HG03045 (cell line): Measurements from ENCODE around the gene CDX2.
"Not testable (repeated sequence)": the region's sequence is repeated elsewhere in the genome, so short reads cannot be mapped to it uniquely, and the experiment has no call there.

Experiments used
- ATAC-seq: cut with Tn5 transposase; IDR thresholded peaks from one replicate; pipeline ENCODE4 v1.9.1; 2021; ENCODE audit warnings: mild to moderate bottlenecking, moderate library complexity; ENCODE audit not compliant: unreplicated experiment

Gene CDX2, protein sequence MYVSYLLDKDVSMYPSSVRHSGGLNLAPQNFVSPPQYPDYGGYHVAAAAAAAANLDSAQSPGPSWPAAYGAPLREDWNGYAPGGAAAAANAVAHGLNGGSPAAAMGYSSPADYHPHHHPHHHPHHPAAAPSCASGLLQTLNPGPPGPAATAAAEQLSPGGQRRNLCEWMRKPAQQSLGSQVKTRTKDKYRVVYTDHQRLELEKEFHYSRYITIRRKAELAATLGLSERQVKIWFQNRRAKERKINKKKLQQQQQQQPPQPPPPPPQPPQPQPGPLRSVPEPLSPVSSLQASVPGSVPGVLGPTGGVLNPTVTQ

DNA sequence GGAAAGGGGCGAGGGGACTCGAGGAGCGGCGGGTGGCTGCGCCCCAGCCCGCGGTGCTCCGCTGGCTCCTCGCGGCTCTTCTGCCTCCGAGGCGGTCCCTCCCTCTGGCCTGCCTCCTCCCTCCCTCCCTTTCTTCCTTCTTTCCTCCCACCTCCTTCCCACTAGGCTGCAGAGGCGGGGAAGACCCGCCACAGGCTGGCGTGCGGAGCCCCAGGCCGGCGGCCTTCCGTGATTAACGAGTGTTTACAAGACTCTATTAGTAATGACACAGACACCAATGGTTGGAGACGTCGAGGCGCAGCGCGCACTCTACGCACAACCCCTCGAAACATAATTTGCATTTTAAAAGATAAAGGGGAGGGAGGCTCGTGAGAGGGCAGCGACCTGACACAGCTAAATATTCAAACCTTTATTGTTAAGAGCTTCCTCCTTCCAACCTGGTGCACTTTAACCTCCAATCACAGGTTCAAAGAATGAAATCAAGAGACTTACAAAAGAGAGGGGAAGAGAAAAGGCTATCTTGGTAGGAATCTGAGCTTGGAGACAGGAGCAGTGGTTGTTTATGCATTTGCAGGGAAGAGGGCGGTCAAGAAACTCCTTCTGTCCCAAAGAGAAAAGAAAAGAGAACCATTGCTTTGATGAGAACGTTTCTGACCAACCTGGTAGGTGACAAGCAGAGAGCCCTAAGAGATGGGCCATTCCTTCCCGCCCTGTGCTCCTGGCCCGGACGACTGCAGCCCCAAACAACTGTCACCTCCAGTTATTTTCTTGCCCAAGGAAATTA is at the start of gene CDX2:
CDX2 (minus strand) TSS at position 234 of the 784 bp plus-strand sequence. CDS start 309 bp downstream, outside the sequence.
- ATAC-seq = no peak

DNA sequence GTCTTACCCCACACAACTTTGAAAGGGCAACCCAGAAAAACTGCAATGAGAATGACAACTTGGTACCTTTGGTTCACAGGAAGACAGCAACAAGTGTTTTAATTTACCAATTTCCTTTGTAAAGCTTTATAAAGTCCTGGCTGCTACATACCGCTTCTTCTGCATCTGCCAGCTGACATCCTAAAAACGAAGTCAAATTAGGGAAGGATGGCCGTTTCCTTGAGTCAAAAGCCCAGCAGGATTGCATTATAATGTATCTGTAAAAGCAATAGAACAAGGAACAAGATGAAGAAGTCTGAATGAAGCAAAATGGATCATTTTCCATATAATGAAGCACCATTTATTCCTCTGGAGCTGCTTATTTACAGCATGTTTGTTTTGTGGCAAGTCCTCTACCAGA is 45.2 kb upstream of the CDX2 start:
- no peak for ATAC-seq

DNA sequence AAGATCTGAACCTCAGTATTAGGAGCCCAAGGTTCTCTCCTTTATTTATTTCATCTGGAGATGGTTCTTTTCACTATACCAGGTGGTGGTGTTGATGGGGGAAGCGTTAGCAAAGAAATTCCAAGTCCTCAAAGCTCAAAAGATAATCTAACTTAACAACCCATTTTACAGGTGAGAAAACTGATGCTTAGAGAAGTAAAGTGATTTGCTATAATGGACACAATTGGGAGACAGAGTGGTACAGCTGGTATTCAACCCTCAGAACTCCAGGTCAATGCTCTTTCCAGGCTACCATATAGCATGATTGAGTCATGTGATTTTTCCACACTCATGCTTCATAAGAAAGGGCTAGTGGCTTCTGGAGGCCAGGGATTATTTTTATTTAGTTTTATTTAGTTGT is 44.4 kb upstream of the CDX2 start:
- ATAC-seq = no peak

DNA sequence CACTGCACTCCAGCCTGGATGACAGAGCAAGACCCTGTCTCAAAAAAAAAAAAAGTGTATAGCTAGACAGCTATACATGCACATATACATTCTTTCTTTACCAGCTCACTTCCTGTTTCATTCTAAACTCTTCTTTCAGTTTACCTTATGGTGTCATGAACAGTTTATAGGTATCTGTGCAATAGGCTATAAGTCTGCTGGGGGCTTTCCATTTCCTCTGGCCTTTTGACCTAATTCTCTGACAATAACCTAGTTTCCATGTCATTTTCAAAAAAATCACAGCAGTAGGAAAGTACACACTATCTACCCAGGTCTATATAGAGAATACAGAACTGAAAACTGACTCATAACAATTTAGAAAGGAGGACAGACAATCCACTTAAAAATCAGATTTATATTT is 43.8 kb upstream of the CDX2 start:
- ATAC-seq = peak; percentile 76

DNA sequence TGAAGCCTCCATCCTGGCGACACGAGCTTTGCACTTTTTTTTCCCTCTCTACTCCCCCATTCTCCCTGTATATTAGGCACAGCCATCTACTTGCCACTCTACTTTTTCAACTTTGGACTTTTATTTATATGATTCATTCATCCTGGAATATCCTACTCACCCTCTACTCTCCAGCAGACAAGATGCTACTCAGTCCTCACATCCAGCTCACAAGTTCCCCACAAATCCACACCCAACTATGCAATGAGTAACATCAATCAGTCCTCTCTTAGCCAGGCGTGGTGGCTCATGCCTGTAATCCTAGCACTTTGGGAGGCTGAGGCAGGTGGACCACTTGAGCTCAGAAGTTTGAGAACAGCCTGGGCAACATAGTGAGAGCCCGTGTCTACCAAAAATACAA is 43.3 kb upstream of the CDX2 start:
- no peak for ATAC-seq

DNA sequence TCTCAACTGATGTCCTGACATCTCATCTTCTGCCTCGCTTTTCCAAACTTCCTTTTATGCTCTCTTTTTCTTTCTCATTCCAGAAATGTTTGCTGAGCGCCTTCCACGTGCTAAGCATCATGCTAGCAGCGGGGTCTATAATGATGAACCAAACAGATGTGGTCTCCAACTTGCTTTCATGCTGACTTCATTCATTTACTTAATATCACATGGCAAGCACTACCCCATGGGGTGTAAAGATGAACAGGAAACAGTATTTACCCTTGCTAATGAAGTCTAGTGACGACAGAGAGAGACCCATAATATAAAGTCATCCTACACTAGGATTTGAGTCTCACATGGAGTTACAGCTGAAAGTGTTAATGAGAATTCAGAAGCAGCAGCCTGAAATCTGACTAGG is 40.9 kb upstream of the CDX2 start:
- ATAC-seq = no peak

DNA sequence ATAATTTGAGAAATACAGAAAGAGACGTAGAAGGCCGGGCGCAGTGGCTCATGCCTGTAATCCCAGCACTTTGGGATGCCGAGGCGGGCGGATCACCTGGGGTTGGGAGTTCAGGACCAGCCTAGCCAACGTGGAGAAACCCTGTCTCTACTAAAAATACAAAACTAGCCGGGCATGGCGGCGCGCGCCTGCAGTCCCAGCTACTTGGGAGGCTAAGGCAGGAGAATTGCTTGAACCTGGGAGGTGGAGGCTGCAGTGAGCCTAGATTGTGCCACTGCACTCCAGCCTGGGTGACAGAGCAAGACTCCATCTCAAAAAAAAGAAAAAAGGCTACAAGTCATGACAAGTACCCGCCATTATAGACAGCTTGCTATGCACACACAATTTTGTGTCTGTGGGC is 35.9 kb upstream of the CDX2 start:
- ATAC-seq = not testable (repeated sequence)

DNA sequence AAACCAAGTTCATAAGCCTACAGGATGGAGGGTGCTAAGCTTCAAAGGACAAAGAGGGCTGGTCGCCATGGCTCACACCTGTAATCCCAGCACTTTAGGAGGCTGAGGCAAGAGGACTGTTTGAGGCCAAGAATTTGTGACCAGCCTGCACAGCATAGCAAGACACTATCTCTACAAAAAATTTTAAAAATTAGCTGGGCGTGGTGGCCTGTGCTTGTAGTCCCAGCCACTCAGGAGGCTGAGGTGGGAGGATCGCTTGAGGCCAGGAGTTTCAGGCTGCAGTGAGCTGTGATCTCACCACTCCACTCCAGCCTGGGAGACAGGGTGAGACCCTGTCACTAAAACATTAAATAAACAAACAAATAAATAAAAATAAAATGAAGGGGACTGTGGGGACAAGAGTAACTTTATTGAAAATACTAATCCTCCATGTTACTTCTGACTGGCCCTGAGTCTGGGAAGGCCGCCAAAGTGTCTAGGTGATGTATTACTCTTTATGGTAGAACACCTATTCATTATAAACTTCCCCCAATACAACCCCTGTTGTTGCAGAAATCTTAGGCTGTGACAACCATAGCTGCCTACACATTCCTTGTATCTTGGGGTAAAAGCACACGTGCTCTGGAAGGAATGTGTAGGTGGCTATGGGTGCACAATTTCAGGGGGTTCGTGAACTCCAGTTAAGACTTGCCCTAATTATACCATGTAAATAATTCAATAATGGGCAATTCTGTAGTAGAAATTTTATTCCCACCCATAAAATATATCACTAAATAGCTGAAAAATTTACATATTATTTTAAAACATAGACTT is 34.0 kb upstream of the CDX2 start:
- no peak for ATAC-seq

DNA sequence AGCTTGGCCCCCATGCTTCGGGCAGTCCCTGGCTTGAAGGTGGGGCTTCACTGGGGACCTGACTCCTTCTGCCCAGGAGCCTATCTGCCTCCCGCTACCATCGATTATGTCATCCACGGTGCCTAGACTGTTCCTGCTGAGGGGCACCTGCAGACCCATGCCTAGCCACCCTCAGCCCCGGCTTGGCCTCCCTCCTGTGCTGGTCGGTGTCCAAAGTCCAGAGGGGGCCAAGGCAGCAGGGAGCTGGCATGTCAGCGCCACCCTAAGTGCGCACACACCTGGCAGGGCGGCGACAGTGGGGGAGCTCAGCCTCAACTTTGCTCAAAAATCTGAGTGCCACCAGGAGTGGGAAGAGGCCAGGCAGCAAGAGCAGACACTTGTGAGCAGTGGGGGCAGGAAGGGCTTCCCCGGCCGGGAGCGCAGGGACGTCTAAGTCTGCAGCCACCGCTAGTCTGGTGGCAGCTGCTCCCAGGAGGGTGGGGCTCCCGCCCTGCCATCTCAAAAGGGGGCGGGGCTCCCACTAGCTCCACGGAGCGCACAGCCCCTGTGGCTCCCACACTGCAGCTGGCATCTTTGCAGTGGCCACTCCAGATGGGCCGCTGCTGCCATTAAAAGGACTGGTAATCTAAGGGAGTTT is 32.8 kb upstream of the CDX2 start:
- no peak for ATAC-seq

DNA sequence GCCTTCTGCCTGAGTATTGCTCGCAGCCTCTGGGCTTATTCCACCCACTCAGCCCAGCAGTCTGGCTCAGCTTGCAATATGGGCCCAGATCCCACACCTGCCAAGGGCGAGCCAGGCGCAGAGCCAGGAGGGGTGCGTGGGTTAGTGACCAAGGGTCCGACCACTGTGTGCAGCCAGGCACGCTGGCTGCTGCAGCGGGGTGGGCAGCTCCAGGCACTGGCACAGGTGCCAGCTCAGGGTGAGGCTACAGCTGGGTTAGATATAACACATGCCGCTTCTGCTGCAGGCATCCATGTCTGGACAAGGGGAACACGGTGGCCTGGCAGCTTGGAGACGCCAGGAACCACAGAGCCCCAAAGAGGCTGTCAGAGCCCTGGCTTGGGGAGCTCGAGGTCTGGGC is 31.9 kb upstream of the CDX2 start:
- no peak for ATAC-seq

DNA sequence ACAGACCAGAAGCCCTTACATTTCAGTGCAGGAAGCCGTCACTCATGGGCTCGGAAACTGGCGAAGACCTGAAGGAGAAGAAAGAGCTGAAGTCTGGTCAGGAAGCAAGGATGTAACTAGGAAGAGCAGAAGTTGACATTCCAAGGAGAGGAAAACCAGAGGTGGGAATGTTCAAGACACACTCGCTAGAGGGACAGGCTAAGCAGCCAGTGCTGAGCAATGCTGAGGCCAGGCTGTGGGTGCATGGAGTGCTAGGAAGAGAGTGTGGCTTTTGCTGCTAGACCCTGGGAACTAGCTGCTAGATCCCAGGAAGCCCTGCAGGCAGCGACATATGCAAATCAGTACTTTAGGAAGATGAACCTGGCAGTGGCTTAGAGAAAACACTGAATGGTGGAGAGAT is 31.5 kb upstream of the CDX2 start:
- ATAC-seq = no peak

DNA sequence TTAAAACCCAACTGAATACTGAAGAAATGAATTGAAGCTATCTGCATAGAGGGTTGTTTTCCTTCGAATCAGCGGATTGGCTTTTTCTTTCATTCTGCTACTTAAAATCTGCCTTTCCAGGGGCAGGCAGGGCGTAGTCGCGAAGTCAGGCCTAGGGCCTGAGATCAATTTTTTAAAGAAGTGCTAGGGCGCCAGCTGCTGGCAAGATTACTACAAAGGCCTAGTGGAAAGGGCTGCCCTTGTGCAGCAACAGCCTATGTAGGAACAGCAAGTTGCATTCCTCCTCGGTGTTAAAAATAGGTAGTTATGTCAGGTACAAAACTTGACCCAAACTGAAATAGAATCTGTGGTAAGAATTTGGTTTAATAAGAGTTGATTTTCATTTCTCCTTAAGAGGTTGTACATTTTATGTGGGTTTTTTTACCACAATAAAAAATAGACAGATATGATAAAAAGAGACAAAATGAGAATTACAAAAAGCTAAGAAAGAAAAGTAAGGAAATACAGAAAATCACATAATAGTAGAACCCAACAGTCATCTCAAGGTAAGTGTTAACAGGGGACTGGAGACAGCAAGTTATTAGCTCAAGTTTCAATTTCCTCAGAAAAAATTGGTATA is 28.9 kb upstream of the CDX2 start:
- no peak for ATAC-seq

DNA sequence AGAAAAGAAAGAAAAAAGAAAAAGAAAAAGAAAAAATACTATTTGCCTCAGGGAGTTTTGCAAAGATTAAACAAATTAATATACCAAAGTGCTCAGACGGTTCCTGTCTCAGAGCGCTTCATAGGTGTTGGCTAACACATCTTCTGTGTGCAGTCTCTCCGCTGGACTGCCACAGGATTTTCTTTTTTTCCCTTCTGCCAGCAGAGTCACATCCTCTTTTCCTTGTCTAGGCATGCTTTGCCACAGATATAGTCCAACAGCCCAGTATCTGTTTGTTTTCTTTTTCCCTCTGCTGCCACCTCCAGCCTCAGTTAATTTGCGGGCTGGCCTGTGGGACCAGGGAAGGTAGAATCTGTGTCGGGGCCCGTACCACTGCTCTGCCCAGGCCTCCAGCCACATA is 22.8 kb upstream of the CDX2 start:
- no peak for ATAC-seq

DNA sequence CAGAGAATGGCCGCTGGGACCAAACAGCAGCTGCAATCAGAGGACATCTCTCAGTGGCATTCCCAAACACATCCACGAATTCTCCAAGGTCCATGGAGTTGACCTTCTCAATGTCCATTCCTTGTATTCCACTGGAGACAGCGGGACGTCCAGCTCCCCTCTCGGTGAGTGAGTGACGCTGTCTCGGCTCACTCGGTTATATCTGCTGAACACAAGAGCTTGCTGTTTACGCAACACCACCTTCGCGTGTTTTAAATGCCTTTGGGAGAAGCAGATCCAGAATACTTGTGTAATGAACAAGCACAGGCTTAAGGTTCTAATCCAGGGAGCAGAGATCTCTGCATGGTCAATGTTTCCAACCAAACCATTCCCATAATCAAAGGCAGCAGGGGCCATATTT is 19.4 kb upstream of the CDX2 start, which contains the start of gene URAD:
URAD (minus strand) TSS at position 174 of the 400 bp plus-strand sequence; CDS start at position 118, 56 bp downstream.
- ATAC-seq = no peak

DNA sequence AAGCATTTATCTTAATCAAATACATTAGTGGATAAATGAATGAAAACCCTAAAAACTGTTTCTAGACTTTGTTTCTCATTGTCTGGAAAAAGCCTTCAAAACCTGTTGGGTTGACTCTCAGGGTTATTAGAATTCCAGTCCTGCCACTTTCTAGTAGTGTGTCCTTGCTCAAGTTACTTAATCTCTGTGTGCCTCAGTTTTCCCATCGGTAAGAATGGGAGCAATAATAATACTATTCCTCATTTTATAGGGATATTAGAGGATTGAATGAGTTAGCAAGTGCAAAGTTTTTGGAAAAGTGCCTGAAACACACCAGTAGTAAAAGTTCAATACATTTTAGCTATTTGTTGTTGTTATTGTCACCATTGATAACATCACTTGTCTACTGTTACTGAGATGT is 16.5 kb upstream of the CDX2 start:
- no peak for ATAC-seq

DNA sequence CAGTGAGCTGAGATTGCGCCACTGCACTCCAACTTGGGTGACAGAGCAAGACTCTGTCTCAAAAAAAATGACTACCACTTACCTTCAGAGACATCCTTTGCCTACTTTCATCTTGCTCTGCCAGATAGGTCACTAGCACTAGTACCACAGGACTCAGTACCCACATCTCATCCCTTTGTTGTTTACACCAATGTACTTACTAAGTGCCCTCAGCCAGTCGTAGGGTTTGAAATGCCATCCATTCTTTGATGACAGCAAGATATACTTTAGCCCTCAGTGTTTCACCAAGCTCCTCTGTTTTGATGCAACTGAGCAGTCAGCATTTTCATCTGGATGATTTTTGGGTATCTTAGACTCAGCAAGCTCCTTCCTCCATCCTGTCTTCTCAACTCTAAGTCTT is 13.2 kb upstream of the CDX2 start:
- ATAC-seq = no peak

DNA sequence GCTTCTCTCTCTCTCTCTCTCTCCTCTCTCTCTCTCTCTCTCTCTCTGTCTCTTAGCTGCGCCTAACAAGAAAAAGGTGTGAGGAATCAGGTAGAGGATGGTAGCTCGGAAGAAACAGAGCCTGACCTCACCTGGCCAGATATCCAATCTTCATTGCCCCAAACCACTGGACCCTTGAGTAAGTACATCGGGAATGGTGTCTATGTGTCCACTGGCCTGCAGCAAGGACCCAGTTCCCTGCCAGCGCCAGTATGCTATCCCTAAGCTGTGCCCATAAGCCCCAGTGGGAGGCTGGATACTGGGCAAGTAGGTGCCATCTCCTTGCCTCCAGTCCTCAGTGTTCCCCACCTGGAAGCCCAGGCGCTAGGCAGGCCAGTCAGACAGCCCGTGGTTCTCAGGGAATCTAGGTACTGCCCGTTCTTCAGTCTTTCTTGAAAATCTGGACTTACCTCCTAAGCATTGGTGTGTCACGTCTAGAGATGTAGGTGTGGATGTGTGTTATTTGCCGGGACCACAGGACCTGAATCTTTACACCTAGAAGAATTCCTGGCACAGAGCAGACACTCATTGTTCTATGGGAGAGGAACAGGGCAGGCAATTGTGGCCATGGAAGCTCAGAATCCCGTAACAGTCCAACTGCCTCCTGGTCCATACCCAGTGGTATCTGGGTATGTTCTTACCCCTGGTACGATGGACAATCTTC is 12.0 kb upstream of the CDX2 start:
- no peak for ATAC-seq

DNA sequence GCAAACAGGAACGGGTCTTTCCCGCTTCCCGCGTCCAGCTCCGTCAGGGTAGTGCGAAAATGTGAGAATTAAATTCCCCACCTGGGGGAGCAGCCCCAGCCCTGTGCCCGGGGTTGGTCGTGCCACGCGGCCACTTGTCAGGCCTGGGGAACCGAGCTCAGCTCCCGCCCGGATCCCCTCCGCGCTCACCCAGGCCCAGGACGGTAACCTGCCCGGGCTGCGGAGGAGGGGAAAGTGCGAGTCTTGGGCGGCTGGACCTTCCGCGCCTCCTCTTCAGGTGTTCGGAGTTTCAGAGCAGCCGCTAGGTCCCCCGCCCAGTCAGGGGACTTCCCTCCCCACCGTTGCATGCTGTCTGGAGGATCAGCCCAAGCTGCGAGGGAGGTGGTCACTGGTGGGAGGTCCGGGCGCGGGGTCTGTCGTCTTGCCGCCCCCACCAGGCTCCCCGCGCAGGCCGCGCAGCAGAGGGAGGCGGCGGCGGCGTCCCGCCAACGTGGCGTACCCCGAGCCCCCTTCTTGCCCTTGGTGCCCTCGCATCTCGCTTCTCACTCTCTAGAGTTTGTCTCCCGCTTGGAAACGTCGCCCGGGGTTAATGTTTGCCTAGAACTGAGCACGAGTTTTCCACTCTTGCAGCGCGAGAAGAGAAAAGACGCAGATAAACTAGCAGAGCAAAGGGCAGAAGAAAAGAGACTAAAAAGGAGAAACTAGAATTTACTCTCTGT is 11.3 kb upstream of the CDX2 start:
- ATAC-seq = no peak

DNA sequence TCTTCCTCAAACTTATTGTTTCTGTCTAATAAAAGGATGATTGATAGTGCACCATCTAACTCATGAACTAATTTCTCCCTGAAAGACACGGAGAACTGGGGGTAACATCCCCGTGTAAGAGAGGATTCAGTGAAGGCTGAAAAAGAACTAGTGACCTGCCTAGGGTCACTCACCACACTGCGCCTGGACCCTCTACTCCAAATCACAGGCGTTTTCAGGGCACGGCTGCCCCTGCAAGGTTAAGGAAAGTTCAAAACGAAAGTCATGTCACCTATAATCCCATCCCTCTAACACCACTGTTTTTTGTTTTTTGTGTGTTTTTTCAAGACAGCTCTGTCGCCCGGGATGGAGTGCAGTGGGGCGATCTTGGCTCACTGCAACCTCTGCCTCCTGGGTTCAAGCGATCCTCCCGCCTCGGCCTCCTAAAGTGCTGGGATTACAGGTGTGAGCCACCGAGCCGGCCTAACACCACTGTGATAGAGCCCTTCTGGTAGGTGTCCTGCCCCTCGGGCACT is 10.7 kb upstream of the CDX2 start:
- ATAC-seq = no peak
